Epithelial cell of esophagus (primary cell): ENCODE results near the gene WDFY4.

Source experiments
- DNase-seq: peaks from one replicate; pipeline ENCODE4 v3.0.0; 2010; ENCODE audit warnings: low read depth
- H3K4me3 ChIP-seq: 2 replicates; pipeline ENCODE4 v1.5.1; 2011; ENCODE audit warnings: mild to moderate bottlenecking, low read length, control low read depth
- TF ChIP-seq, protein P1 (sequence below): IDR thresholded peaks from 2 replicates; pipeline ENCODE4 v1.5.1; 2011; ENCODE audit warnings: low read depth, mild to moderate bottlenecking, low read length, control low read depth, inconsistent platforms; ENCODE audit not compliant: insufficient read depth; ENCODE audit errors: missing control alignments

The WDFY4 gene

GRCh38 chr10:48821111-48821510 is 136.4 kb downstream of the WDFY4 start:
- TF ChIP-seq, protein P1, sequence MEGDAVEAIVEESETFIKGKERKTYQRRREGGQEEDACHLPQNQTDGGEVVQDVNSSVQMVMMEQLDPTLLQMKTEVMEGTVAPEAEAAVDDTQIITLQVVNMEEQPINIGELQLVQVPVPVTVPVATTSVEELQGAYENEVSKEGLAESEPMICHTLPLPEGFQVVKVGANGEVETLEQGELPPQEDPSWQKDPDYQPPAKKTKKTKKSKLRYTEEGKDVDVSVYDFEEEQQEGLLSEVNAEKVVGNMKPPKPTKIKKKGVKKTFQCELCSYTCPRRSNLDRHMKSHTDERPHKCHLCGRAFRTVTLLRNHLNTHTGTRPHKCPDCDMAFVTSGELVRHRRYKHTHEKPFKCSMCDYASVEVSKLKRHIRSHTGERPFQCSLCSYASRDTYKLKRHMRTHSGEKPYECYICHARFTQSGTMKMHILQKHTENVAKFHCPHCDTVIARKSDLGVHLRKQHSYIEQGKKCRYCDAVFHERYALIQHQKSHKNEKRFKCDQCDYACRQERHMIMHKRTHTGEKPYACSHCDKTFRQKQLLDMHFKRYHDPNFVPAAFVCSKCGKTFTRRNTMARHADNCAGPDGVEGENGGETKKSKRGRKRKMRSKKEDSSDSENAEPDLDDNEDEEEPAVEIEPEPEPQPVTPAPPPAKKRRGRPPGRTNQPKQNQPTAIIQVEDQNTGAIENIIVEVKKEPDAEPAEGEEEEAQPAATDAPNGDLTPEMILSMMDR, result no peak
- H3K4me3 ChIP-seq, result no peak overlapping the region
- no peak for DNase-seq

GRCh38 chr10:48821692-48822091 is 137.0 kb downstream of the WDFY4 start:
- TF ChIP-seq, protein P1, result no peak
- H3K4me3 ChIP-seq, result no peak overlapping the region
- DNase-seq, result no peak

DNA sequence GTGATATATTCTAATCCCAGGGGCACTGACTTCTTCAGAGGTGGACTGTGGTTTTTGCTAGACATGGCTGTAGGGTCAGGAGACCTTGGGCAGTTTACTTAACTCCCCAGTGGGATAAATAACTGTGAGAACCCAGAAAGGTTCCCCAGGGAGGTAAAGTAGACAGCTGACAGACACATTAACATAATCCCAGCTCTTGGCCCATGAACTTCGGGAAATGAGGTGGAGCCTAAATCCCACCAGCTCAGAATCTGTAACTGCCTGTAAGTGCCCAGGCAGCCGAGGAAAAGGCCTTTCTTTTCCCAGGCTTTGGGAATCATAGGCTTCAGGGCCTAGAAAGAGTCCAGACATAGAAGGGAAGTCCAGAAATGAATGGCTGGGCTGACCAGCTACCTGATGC is 149.0 kb downstream of the WDFY4 start:
- TF ChIP-seq, protein P1, result no peak
- no peak overlapping the region for H3K4me3 ChIP-seq

GRCh38 chr10:48834189-48834965 is 149.7 kb downstream of the WDFY4 start:
- TF ChIP-seq, protein P1, result no peak
- no peak overlapping the region for H3K4me3 ChIP-seq
- DNase-seq, result no peak

More for the DNA sequence above, 149.0 kb downstream of the WDFY4 start:
- DNase-seq, result no peak

GRCh38 chr10:48835781-48836180 is 151.1 kb downstream of the WDFY4 start:
- TF ChIP-seq, protein P1, result no peak
- DNase-seq, result no peak
- no peak overlapping the region for H3K4me3 ChIP-seq

GRCh38 chr10:48836605-48837004 is 151.9 kb downstream of the WDFY4 start:
- no peak overlapping the region for H3K4me3 ChIP-seq
- no peak for DNase-seq
- TF ChIP-seq, protein P1, result no peak

DNA sequence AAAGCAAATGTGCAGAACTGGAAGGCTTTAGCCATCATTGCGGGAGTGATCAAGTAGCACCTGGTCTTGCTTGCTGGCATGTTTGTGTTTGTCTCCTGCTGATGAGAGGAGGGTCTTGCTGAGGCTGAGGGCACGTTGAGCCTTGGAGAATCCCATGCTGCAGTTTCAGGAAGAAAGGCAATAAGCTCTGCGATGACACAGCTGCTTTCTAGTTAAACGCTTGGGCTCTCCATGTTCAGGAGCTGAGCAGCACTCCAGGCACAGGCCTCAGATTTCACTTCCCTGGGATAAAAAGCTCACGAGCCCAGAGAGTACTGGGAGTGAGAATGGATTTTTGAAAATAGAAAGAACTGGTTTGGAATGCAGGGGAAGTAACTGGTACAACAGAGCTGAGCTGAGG is 154.2 kb downstream of the WDFY4 start:
- TF ChIP-seq, protein P1, result no peak
- no peak for DNase-seq
- no peak overlapping the region for H3K4me3 ChIP-seq
